Neural crest cell (in vitro differentiated cells): ENCODE results near the gene PTPN4. TPM values are rescaled to one million over a fixed set of nuclear protein-coding genes. Genes with fewer than 3 reads are reported as not detected.

Experiments used
- DNase-seq: peaks from one replicate; pipeline ENCODE4 v3.0.0; 2021; ENCODE audit warnings: low read depth, mixed read lengths, low spot score
- H3K27ac Mint-ChIP-seq: one replicate; pipeline ENCODE4 v1.8.0; 2021; ENCODE audit warnings: mild to moderate bottlenecking, mixed read lengths; ENCODE audit not compliant: unreplicated experiment
- H3K27me3 Mint-ChIP-seq: 2 replicates; pipeline ENCODE4 v1.8.0; 2021; ENCODE audit warnings: low read depth, mild to moderate bottlenecking, mixed read lengths
- H3K36me3 Mint-ChIP-seq: 2 replicates; pipeline ENCODE4 v1.8.0; 2021; ENCODE audit warnings: low read depth, mild to moderate bottlenecking, mixed read lengths
- H3K4me1 Mint-ChIP-seq: 2 replicates; pipeline ENCODE4 v1.8.0; 2021; ENCODE audit warnings: mixed read lengths
- H3K4me3 Mint-ChIP-seq: one replicate; pipeline ENCODE4 v1.8.0; 2021; ENCODE audit warnings: mild to moderate bottlenecking, mixed read lengths
- H3K9me3 Mint-ChIP-seq: 2 replicates; pipeline ENCODE4 v1.8.0; 2021; ENCODE audit warnings: mixed read lengths
- CTCF ChIP-seq: fragments of 200-600 bp; sonication (generic); conservative IDR thresholded peaks from 2 replicates; pipeline ENCODE4 v1.5.0; 2021; ENCODE audit warnings: antibody characterized with exemption, mild to moderate bottlenecking
- total RNA-seq: library from RNA; stranded (reverse); gene quantifications from 2 replicates; pipeline ENCODE4 v1.2.1, GENCODE V29; 2021

PTPN4 gene
- total RNA-seq, 1 donor from 2014 or later = 39.3 TPM

- Mint-ChIP-seq H3K36me3 (peaks cover 3% of the 10 kb centered on the region), H3K27me3 (no peaks in the 10 kb centered on the region), H3K9me3 (no peaks in the 10 kb centered on the region), H3K4me3 (no peak overlapping the region), H3K27ac (no peak overlapping the region), H3K4me1 (no peaks in the 10 kb centered on the region)
- no peak for TF ChIP-seq CTCF
- no peak for DNase-seq
Measured at GRCh38 chr2:119864318-119864717, 104.6 kb downstream of the PTPN4 start.

GRCh38 chr2:119871725-119872124, 112.0 kb downstream of the PTPN4 start:
- no peak for TF ChIP-seq CTCF
- H3K4me3 Mint-ChIP-seq = no peak overlapping the region
- no peak for DNase-seq

GRCh38 chr2:119873350-119874315, 113.9 kb downstream of the PTPN4 start:
- Mint-ChIP-seq H3K9me3 (no peaks in the 10 kb centered on the region), H3K36me3 (peaks cover 7% of the 10 kb centered on the region)

More at GRCh38 chr2:119871725-119872124, 112.0 kb downstream of the PTPN4 start:
- Mint-ChIP-seq H3K27me3 (no peaks in the 10 kb centered on the region), H3K36me3 (peaks cover 10% of the 10 kb centered on the region), H3K9me3 (no peaks in the 10 kb centered on the region), H3K27ac (no peak overlapping the region), H3K4me1 (no peaks in the 10 kb centered on the region)

GRCh38 chr2:119879502-119879901, 119.8 kb downstream of the PTPN4 start:
- peaks cover 6% of the 10 kb centered on the region for H3K36me3 Mint-ChIP-seq
- no peak for DNase-seq
- H3K27me3 Mint-ChIP-seq = no peaks in the 10 kb centered on the region
- no peak overlapping the region for H3K4me3 Mint-ChIP-seq
- no peaks in the 10 kb centered on the region for H3K4me1 Mint-ChIP-seq
- H3K9me3 Mint-ChIP-seq = no peaks in the 10 kb centered on the region
- H3K27ac Mint-ChIP-seq = no peak overlapping the region
- TF ChIP-seq CTCF = no peak

More at GRCh38 chr2:119873350-119874315, 113.9 kb downstream of the PTPN4 start:
- Mint-ChIP-seq H3K4me1 (no peaks in the 10 kb centered on the region), H3K4me3 (no peak overlapping the region), H3K27me3 (no peaks in the 10 kb centered on the region), H3K27ac (no peak overlapping the region)
- no peak for TF ChIP-seq CTCF
- no peak for DNase-seq

GRCh38 chr2:119888680-119889079, 129.0 kb downstream of the PTPN4 start:
- TF ChIP-seq CTCF = no peak
- Mint-ChIP-seq H3K27me3 (no peaks in the 10 kb centered on the region), H3K27ac (no peak overlapping the region), H3K36me3 (peaks cover 44% of the 10 kb centered on the region), H3K9me3 (peaks cover 19% of the 10 kb centered on the region), H3K4me3 (no peak overlapping the region), H3K4me1 (no peaks in the 10 kb centered on the region)
- no peak for DNase-seq
